ENCODE results near the gene KIAA1671.

KIAA1671 gene

GRCh38 chr22:25193130-25193529 lies 240.6 kb downstream of the KIAA1671 start:
- no peak for DNase-seq
- no peaks in the 10 kb centered on the region for H3K36me3 ChIP-seq (replicated peaks)
- no peaks in the 10 kb centered on the region for H3K27me3 ChIP-seq (replicated peaks)
- in situ Hi-C loops (cut with HindIII; ENCODE audit: low pct_ligation_motif_present, low sequenced_read_pairs) = no loop called here
- no peak for TF ChIP-seq CTCF (IDR thresholded peaks at IDR 0.05; ENCODE audit: low read depth, low read length, missing control alignments)
- H3K27ac ChIP-seq = no peak overlapping the region
- no peak overlapping the region for H3K4me3 ChIP-seq (ENCODE audit: low read depth, low read length)

- no peak for DNase-seq
- Histone ChIP-seq H3K36me3 (replicated peaks) (no peaks in the 10 kb centered on the region), H3K27ac (no peak overlapping the region), H3K4me3 (ENCODE audit: low read depth, low read length) (no peak overlapping the region), H3K27me3 (replicated peaks) (no peaks in the 10 kb centered on the region)
- in situ Hi-C loops (cut with HindIII; ENCODE audit: low pct_ligation_motif_present, low sequenced_read_pairs) = no loop called here
- no peak for TF ChIP-seq CTCF (IDR thresholded peaks at IDR 0.05; ENCODE audit: low read depth, low read length, missing control alignments)
These were observed 241.0 kb downstream of the KIAA1671 start for GRCh38 chr22:25193548-25193947.

- no peak for DNase-seq
- H3K27ac ChIP-seq = no peak overlapping the region
- in situ Hi-C loops (cut with HindIII; ENCODE audit: low pct_ligation_motif_present, low sequenced_read_pairs) = no loop called here
- TF ChIP-seq CTCF (IDR thresholded peaks at IDR 0.05; ENCODE audit: low read depth, low read length, missing control alignments) = no peak
- no peak overlapping the region for H3K4me3 ChIP-seq (ENCODE audit: low read depth, low read length)
- H3K36me3 ChIP-seq (replicated peaks) = no peaks in the 10 kb centered on the region
- H3K27me3 ChIP-seq (replicated peaks) = no peaks in the 10 kb centered on the region
These were observed 243.8 kb downstream of the KIAA1671 start for GRCh38 chr22:25196326-25196725.

GRCh38 chr22:25197340-25197739 lies 244.8 kb downstream of the KIAA1671 start:
- no peak for TF ChIP-seq CTCF (IDR thresholded peaks at IDR 0.05; ENCODE audit: low read depth, low read length, missing control alignments)
- no peak overlapping the region for H3K4me3 ChIP-seq (ENCODE audit: low read depth, low read length)
- in situ Hi-C loops (cut with HindIII; ENCODE audit: low pct_ligation_motif_present, low sequenced_read_pairs) = no loop called here
- H3K36me3 ChIP-seq (replicated peaks) = no peaks in the 10 kb centered on the region
- DNase-seq = no peak
- no peak overlapping the region for H3K27ac ChIP-seq
- no peaks in the 10 kb centered on the region for H3K27me3 ChIP-seq (replicated peaks)

- H3K4me3 ChIP-seq (ENCODE audit: low read depth, low read length) = no peak within 1 kb of the TSS
- no peaks in the 10 kb centered on the region for H3K27me3 ChIP-seq (replicated peaks)
- H3K27ac ChIP-seq = no peak within 1 kb of the TSS
- DNase-seq = no peak
- H3K36me3 ChIP-seq (replicated peaks) = no peaks in the 10 kb centered on the region
- in situ Hi-C loops (cut with HindIII; ENCODE audit: low pct_ligation_motif_present, low sequenced_read_pairs) = no loop called here
- TF ChIP-seq CTCF (IDR thresholded peaks at IDR 0.05; ENCODE audit: low read depth, low read length, missing control alignments) = no peak
These were observed 247.4 kb downstream of the KIAA1671 start, which contains the start of gene CRYBB3 for GRCh38 chr22:25199731-25200520. TSS of gene CRYBB3 (plus strand) at chr22:25199858. CDS start at chr22:25201397, 1,539 bp downstream.

GRCh38 chr22:25200967-25201366 lies 248.5 kb downstream of the KIAA1671 start:
- Histone ChIP-seq H3K4me3 (ENCODE audit: low read depth, low read length) (no peak overlapping the region), H3K27ac (no peak overlapping the region), H3K27me3 (replicated peaks) (no peaks in the 10 kb centered on the region), H3K36me3 (replicated peaks) (no peaks in the 10 kb centered on the region)
- in situ Hi-C loops (cut with HindIII; ENCODE audit: low pct_ligation_motif_present, low sequenced_read_pairs) = no loop called here
- no peak for TF ChIP-seq CTCF (IDR thresholded peaks at IDR 0.05; ENCODE audit: low read depth, low read length, missing control alignments)
- DNase-seq = no peak

Measured in brain microvascular endothelial cell (primary cell).